ENCODE data around the gene ODR4.
"Not testable (repeated sequence)": the region's sequence is repeated elsewhere in the genome, so short reads cannot be mapped to it uniquely, and the experiment has no call there.

The ODR4 gene

GRCh38 chr1:186375152-186375928, at the start of gene ODR4, which contains the start of gene TPR:
ODR4 (plus strand) TSS chr1:186375838; CDS start chr1:186379786, 3,948 bp downstream.
TPR (minus strand) TSS chr1:186375253; CDS start chr1:186375028, 225 bp downstream.
- peak; percentile 94 for DNase-seq
- peak; percentile 93 for ATAC-seq

- DNase-seq (no peak), ATAC-seq (no peak)
Measured at GRCh38 chr1:186326009-186326408, 49.6 kb upstream of the ODR4 start.

GRCh38 chr1:186327331-186327730, 48.3 kb upstream of the ODR4 start:
- no peak for ATAC-seq
- DNase-seq, result no peak

GRCh38 chr1:186330758-186331157, 44.9 kb upstream of the ODR4 start:
- ATAC-seq, result no peak
- DNase-seq, result no peak

GRCh38 chr1:186337554-186337953, 38.1 kb upstream of the ODR4 start:
- ATAC-seq (no peak), DNase-seq (no peak)

GRCh38 chr1:186340772-186341171, 34.9 kb upstream of the ODR4 start:
- ATAC-seq, result no peak
- no peak for DNase-seq

GRCh38 chr1:186347837-186348691, 27.6 kb upstream of the ODR4 start:
- not testable (repeated sequence) for DNase-seq, ATAC-seq

- ATAC-seq (no peak), DNase-seq (peak; percentile 18)
Measured at GRCh38 chr1:186374303-186375151, 1.1 kb upstream of the ODR4 start.

GRCh38 chr1:186375929-186376319, 286 bp downstream of the ODR4 start:
- ATAC-seq, result peak; percentile 1
- DNase-seq, result no peak

- no peak for DNase-seq
- no peak for ATAC-seq
Measured at GRCh38 chr1:186386725-186387383, 11.2 kb downstream of the ODR4 start.

GRCh38 chr1:186390925-186391324, 15.3 kb downstream of the ODR4 start:
- ATAC-seq (no peak), DNase-seq (no peak)

GRCh38 chr1:186391841-186392240, 16.2 kb downstream of the ODR4 start:
- no peak for ATAC-seq
- no peak for DNase-seq

- DNase-seq, ATAC-seq: not testable (repeated sequence)
Measured at GRCh38 chr1:186392711-186393110, 17.1 kb downstream of the ODR4 start.

- ATAC-seq, DNase-seq: not testable (repeated sequence)
Measured at GRCh38 chr1:186401446-186401845, 25.8 kb downstream of the ODR4 start.

- ATAC-seq, result no peak
Measured at GRCh38 chr1:186403632-186404031, 28.0 kb downstream of the ODR4 start.

GRCh38 chr1:186404454-186405051, 28.9 kb downstream of the ODR4 start:
- DNase-seq, result no peak
- peak; percentile 43 for ATAC-seq

More at GRCh38 chr1:186403632-186404031, 28.0 kb downstream of the ODR4 start:
- DNase-seq, result no peak

GRCh38 chr1:186409091-186409490, 33.5 kb downstream of the ODR4 start:
- no peak for DNase-seq
- no peak for ATAC-seq

GRCh38 chr1:186413319-186413718, 37.7 kb downstream of the ODR4 start:
- DNase-seq (no peak), ATAC-seq (no peak)

GRCh38 chr1:186418503-186418902, 42.9 kb downstream of the ODR4 start:
- no peak for ATAC-seq

GRCh38 chr1:186420311-186420710, 44.7 kb downstream of the ODR4 start:
- ATAC-seq (no peak), DNase-seq (no peak)

More at GRCh38 chr1:186418503-186418902, 42.9 kb downstream of the ODR4 start:
- DNase-seq, result no peak

- ATAC-seq (no peak), DNase-seq (no peak)
Measured at GRCh38 chr1:186420923-186421322, 45.3 kb downstream of the ODR4 start.

Measured in stimulated activated naive CD8-positive, alpha-beta T cell treated with anti-CD3 and anti-CD28 coated beads, Interleukin-15, Interleukin-2, amounts not matched to agents 100 U/mL and 50 U/mL, for 24 hours (primary cell).